Dermis blood vessel endothelial cell (primary cell): ENCODE data around the gene MAPK11. TPM values are rescaled to one million over a fixed set of nuclear protein-coding genes. Genes with fewer than 3 reads are reported as not detected.

Experiments
- DNase-seq: peaks from one replicate; pipeline ENCODE4 v3.0.0; 2010
- total RNA-seq: library from RNA; depleted of rRNA; stranded (reverse); fragments of >200 nt; gene quantifications from 2 replicates; pipeline ENCODE4 v1.2.3, GENCODE V29; 2014

MAPK11 gene
- total RNA-seq, 1 donor from 2014 or later: 41.7 TPM

DNA sequence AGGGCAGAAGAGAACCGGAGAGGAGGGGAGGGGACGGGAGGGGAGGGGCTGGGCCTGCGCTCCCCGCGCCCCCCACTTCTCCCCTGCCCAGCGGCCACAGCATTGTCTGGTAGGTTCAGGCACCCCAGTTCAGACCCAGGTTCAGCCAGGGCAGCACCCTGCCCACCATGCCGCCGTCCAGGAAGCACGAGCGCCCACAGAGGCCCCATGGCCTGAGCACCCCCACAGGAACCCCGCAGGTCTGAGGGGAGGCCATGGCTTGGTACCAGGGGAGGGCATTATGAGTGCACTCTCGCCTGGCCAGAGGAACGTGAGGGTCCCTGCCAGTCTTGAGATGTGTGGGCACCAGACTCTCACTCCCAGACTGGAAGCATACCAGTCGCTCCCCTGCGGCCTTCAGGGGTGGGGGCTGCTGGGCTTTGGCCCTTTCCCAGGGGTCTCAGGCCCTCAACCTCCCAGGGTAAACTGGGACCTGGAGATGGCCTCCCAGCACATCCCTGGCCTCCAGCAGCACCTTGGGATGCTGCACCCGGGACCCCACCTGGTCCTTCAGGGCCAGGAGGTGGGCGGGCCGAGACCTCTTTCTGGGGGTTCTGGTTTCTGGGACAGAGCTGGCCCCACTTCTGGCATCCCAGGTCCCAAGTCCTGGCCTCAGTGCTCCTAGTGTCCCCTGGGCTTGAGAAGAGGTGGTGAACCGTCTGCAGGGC is 37.9 kb upstream of the MAPK11 start:
- DNase-seq: no peak

GRCh38 chr22:50306753-50307749 is 36.9 kb upstream of the MAPK11 start, which contains the start of gene PLXNB2:
Gene PLXNB2 (minus strand): TSS chr22:50307646. CDS start chr22:50290584, 17,062 bp downstream.
- peak; percentile 84 for DNase-seq

DNA sequence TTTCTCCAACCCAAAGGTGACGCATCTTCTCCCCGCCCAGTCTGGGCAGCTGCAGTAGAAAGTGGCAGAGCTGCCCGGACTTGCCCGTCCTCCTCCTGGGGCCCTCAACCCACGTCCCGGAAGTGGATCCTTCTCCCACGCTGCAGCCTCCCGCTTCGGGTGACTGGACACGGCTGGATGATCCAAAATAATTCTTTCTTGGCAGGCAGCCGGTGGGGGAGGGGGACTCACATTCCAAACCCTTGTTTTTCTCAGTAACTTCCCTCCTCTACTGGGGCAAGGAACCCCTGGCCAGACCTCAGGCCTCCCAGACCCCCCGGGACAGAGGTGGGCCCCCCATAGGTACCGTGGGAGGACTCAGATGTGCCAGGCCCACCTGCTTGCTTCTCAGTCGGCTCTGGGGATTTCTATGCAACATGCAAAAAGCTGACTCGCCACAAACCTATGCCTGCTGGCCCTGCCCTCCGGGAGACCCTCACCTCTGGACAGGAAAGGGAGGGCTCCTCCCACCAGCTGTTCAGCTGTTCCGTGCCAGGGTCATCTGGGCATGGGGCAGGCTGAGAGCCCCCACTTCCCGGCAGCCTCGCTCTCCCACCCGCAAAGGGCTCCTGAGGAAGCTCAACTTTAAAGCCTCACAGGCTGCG is 35.9 kb upstream of the MAPK11 start:
- DNase-seq: peak; percentile 93

DNA sequence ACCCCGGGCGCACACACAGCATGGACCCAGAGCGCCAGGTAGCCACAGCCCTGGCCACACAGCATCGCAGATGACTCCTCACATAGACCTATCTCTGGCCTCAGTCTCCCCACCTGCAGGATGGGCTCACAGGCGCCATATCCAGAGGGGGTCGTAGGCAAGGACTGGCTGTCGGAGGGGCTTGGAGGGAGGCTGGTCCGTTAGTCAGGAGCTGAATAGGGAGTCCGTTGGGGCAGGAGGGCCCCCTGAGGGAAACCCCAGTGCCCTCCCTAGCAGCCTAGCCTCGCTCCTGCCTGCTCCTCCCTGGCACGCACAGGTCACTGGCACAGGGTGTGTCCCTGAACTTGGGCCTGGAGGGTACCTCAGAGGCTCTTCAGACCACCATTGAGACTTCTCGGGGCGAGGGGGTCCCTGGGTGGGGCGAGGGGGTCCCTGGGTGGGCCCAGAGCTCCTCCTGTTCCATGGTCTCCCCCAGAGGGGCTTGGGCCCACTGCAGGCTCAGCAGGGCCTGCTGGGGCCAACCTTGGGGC is 35.3 kb upstream of the MAPK11 start:
- DNase-seq: peak; percentile 17

GRCh38 chr22:50304528-50305392 is 34.6 kb upstream of the MAPK11 start:
- peak; percentile 17 for DNase-seq

DNA sequence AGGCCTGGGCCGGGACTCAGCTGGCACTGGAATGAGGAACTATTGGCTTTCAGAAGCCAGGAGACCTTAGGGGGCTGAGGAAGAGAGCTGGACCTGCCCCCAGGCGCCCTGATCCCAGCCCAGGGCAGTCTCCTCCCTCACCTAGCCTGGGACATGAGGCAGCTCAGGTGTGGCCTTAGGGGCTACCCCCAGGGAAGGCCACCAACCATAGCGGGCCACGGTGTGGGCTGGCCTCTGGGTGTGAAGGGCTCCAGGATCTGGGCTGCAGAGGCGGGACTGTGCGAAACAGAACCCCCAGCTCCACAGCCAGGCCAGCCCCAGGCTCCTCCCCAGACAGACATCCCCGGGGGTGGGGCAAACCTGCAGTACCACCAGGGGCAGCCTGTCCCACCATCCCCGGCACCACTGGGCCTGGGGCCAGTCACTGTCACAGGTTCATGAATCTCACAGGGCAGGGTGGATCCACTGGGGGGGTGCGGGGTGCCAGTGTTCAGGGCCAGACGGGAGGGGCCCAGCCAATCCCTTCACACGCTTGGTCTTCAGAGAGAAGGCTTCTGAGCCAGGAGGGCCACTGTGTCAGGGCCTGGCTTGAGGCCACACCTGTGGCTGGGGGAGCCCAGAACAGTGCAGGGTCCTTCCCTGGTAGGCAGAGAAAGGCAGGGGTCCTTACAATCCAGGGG is 33.8 kb upstream of the MAPK11 start:
- no peak for DNase-seq

GRCh38 chr22:50303515-50303847 is 33.3 kb upstream of the MAPK11 start:
- no peak for DNase-seq

DNA sequence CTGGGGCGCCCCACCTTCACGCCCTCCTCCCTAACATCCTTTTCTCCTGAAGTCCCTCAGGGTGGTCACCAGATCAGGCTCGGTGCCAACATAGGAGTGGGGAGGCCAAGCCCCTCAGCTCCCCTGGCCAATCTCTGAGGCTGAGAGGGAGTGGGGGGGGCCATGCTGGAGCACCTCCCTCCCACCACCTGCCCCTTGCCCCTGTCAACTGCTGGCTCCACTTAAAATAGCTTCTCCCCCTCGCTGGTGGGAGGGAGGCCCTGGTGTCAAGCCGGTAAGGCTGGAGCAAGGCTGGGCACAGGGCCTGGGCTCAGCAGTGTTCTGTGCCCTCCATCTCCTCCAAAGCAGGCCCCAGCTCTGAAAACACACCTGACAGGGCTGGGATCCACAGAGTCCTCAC is 32.4 kb upstream of the MAPK11 start:
- no peak for DNase-seq

GRCh38 chr22:50302041-50302541 is 31.9 kb upstream of the MAPK11 start:
- DNase-seq: no peak

- DNase-seq: no peak
Observed at GRCh38 chr22:50301581-50301991, 31.4 kb upstream of the MAPK11 start.

- DNase-seq: no peak
Observed at GRCh38 chr22:50300620-50301257, 30.6 kb upstream of the MAPK11 start.

DNA sequence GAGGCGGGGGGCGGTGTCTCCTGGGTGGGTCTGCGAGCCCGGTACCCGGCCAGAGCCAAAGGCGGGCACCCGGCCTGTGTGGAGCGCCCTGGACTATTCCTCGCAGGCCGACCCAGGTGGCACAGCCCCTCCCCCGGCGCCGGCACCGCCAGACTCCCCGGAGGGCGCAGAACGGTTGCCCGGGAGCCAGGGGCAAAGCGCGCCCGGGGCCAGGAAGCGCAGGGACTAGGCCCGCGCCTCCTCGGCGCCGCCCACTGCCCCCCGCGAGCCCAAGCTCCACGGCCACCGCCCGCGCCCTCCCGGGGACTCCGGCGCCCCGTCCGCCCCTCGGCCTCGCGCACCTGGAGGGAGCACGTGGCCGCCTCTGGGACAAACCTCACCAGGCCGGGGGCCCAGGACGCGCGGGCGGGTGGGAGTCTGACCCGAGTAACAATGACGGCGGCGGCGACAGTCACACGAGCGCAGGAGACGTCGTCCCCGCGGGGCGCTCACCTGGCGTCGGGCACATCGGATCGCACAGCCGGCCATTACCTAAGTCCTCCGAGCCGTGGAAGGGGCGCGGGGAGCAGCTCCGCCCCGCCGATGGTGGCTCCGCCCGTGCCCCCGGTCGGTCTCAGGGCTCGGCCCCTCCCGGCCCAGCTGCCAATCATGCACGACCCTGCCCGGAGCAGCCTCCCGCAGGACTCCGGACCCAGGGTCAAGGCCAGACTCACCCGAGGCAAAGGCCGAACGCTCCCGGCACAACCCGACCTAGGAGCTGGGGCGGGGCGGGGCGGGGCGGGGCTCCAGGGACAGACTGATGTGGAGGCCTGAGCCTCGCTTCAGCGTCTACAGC is 29.8 kb upstream of the MAPK11 start:
- DNase-seq: no peak

DNA sequence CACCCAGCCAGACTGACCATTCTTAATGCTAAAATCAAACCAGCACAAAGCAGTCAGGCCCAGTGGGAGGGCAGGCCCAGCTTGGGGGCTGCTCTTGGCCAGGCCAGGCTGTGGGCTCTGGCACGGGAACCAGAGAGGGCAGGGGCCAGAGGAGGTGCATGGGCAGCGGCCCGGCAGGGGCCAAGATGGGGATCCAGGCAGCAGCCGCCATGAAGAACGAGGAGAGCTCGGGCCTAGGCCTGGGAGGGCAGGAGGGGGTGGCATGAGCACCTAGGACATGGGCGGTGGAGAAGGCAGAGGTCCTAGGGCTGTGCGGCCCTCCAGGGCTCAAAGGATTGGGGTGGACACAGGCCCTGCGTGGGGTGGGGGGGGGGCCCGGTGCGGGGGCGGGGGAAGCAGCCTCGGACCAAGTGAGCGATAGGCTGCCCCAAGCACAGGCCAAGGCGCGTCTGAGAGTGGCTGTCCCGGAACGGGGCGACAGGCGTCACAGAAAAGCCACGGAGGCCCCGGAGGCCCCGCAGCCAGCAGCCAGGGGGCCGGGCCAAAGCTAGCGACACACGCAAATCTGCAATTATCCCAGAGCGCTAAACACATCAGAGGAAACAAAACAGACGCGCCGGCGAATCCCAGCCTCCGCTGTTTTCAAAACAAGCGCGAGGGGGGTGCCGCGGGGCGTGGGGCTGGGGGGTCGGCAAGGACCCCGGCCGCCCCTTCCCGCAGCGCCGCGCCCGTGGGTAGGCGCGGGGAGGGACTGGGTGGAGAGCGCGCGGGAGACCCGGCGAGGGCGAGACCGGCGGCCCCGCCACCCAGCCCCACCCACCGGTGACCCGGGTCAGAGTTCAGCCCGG is 29.0 kb upstream of the MAPK11 start:
- peak; percentile 47 for DNase-seq

GRCh38 chr22:50298266-50298637 is 28.1 kb upstream of the MAPK11 start:
- no peak for DNase-seq

- DNase-seq: no peak
Observed at GRCh38 chr22:50297510-50298265, 27.5 kb upstream of the MAPK11 start.

- DNase-seq: no peak
Observed at GRCh38 chr22:50296658-50297490, 26.7 kb upstream of the MAPK11 start.

DNA sequence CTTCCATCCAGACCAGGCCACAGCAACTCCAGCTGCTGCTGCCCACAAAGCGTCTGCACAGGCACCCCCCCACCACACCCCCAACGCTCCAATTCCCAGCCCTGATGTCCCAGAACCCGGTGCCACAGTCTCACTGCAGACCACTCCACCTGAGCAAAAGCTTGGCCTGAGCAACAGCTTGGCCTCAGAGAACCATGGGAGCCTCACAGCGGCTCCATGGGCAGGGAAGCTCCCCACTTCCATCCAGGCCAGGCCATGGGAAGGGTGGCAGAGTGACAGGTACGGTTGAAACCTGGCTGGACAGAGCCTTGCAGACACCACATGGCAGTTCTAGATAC is 24.1 kb upstream of the MAPK11 start:
- no peak for DNase-seq
